Naive thymus-derived CD4-positive, alpha-beta T cell (primary cell): ENCODE measurements around the gene SLC17A5. TPM values are rescaled to one million over a fixed set of nuclear protein-coding genes. Genes with fewer than 3 reads are reported as not detected.

Experiments used
- ATAC-seq: fragments of 150-1000 bp; cut with Tn5 transposase; 2 replicates; pipeline ENCODE4 v1.10.0; 2021; ENCODE audit warnings: mild to moderate bottlenecking, moderate library complexity
- CTCF ChIA-PET: fragments of 350-600 bp; sonication (Branson Sonifier 250); formaldehyde crosslinking; loops from one replicate; lab custom pipeline; 2021; ENCODE audit warnings: antibody characterized with exemption; lab: Charles Lee
- POLR2A ChIA-PET: fragments of 350-600 bp; sonication (Branson Sonifier 250); formaldehyde crosslinking; loops from one replicate; lab custom pipeline; 2021; ENCODE audit warnings: antibody characterized with exemption, inconsistent platforms; lab: Charles Lee
- DNase-seq, 9 donors: peaks; one replicate each; pipeline versions ENCODE4 v3.0.0 to v3.0.0-alpha.2; 2020 to 2022; ENCODE audit warnings: mixed read lengths in 1 of 9
- H3K27ac ChIP-seq: one replicate; pipeline ENCODE4 v1.7.0; 2013; ENCODE audit warnings: mild to moderate bottlenecking, low read depth, low read length, moderate library complexity
- H3K27me3 ChIP-seq, 2 donors: one replicate each; pipeline ENCODE4 v1.7.0; 2013; ENCODE audit warnings: low read length in 2 of 2, mild to moderate bottlenecking in 2 of 2, moderate library complexity in 2 of 2; ENCODE audit not compliant: control insufficient read depth in 2 of 2, insufficient read depth in 2 of 2
- H3K36me3 ChIP-seq, 3 experiments: 1 replicate in 2 of 3; 2 replicates in 1 of 3; pipeline ENCODE4 v1.7.0; 2013; ENCODE audit warnings: low read length in 3 of 3, mild to moderate bottlenecking in 3 of 3, moderate library complexity in 1 of 3; ENCODE audit not compliant: insufficient read depth in 3 of 3, control insufficient read depth in 2 of 3
- H3K4me1 ChIP-seq, 2 donors: one replicate each; pipeline ENCODE4 v1.7.0; 2013; ENCODE audit warnings: low read length in 2 of 2, mild to moderate bottlenecking in 2 of 2, moderate library complexity in 1 of 2; ENCODE audit not compliant: control insufficient read depth in 2 of 2, insufficient read depth in 2 of 2
- H3K4me3 ChIP-seq: 2 replicates; pipeline ENCODE4 v1.7.0; 2013; ENCODE audit warnings: mild to moderate bottlenecking, low read length
- H3K9me3 ChIP-seq, 3 experiments: 1 replicate in 2 of 3; 2 replicates in 1 of 3; pipeline ENCODE4 v1.7.0; 2013; ENCODE audit warnings: low read length in 3 of 3; ENCODE audit not compliant: control insufficient read depth in 2 of 3
- H3K27ac Mint-ChIP-seq, 9 donors: one replicate each; pipeline ENCODE4 v1.8.0; 2020 to 2022; ENCODE audit warnings: mixed read lengths in 9 of 9, mild to moderate bottlenecking in 8 of 9, moderate library complexity in 5 of 9, inconsistent platforms in 2 of 9
- H3K27me3 Mint-ChIP-seq, 5 donors: one replicate each; pipeline ENCODE4 v1.8.0; 2021 to 2022; ENCODE audit warnings: mixed read lengths in 5 of 5, mild to moderate bottlenecking in 1 of 5
- H3K36me3 Mint-ChIP-seq, 5 donors: one replicate each; pipeline ENCODE4 v1.8.0; 2020 to 2022; ENCODE audit warnings: mixed read lengths in 5 of 5, mild to moderate bottlenecking in 3 of 5, inconsistent platforms in 1 of 5
- H3K4me1 Mint-ChIP-seq, 7 donors: one replicate each; pipeline ENCODE4 v1.8.0; 2020 to 2022; ENCODE audit warnings: mixed read lengths in 7 of 7, mild to moderate bottlenecking in 3 of 7, inconsistent platforms in 1 of 7
- H3K4me3 Mint-ChIP-seq, 10 donors: one replicate each; pipeline ENCODE4 v1.8.0; 2020 to 2022; ENCODE audit warnings: mild to moderate bottlenecking in 10 of 10, mixed read lengths in 10 of 10, moderate library complexity in 6 of 10, inconsistent platforms in 2 of 10
- H3K9me3 Mint-ChIP-seq, 11 donors: one replicate each; pipeline ENCODE4 v1.8.0; 2020 to 2022; ENCODE audit warnings: mixed read lengths in 11 of 11, mild to moderate bottlenecking in 4 of 11, inconsistent platforms in 1 of 11, moderate library complexity in 1 of 11
- intact Hi-C, 2 donors: fragments of 100-400 bp; cut with micrococcal nuclease; formaldehyde crosslinking; loops; one replicate each; pipeline ENCODE4 v1.15.1; 2023
- polyA plus RNA-seq, 2 donors: library from polyadenylated mRNA; unstranded; fragments of 300-500 nt; fragmentation: Illumina TruSeq; gene quantifications; one replicate each; pipeline ENCODE4 v1.2.3, GENCODE V29; 2021
- total RNA-seq, 6 experiments: library from RNA in 5 of 6; stranded (reverse) in 5 of 6; gene quantifications; 1 replicate in 5 of 6; 2 replicates in 1 of 6; pipeline ENCODE4 v1.2.3 and lab custom pipeline; 2021 to 2026

SLC17A5 gene
- total and polyA plus RNA-seq, 7 experiments from 2014 or later = 6.0 to 13.8 (median 8.6) TPM

DNA sequence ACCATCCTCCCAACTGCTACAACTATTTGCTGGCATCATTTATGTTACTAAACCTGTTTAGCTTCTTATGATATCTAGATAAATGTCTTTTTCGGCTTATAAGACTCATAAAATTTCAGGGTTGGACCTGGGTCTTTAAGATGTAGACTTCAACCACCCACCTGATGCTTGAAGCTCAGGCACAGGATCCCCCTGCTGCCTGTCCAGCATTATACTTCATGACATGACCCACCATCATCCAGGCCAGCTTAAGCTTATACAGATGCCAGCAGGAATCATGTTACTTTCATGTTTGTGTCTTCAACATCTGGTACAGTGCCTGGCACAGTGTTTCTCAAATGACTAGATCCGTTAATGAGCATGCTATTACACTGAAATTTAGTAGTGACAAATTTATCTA, 47.4 kb downstream of the SLC17A5 start:
- H3K27ac ChIP-seq = no peak overlapping the region
- ChIA-PET CTCF (no interaction called here), POLR2A (interaction anchor here (1.2 to 9.4 kb wide), 2 partner anchors 85 to 91 kb away, joined by 3 to 107 read pairs; partner anchors contain the start of gene EEF1A1)
- Mint-ChIP-seq H3K4me3 (no peak overlapping the region), H3K9me3 (no peaks in the 10 kb centered on the region), H3K27ac (no peak overlapping the region), H3K36me3 (peaks cover 0 to 39% (median 20%) of the 10 kb centered on the region in 5 donors), H3K27me3 (no peaks in the 10 kb centered on the region), H3K4me1 (peaks cover 4 to 6% (median 5%) of the 10 kb centered on the region in 7 donors)
- no peak for DNase-seq
- H3K36me3 ChIP-seq = peaks cover 10 to 31% (median 13%) of the 10 kb centered on the region in 3 experiments
- intact Hi-C loops = no loop called here
- no peaks in the 10 kb centered on the region for H3K9me3 ChIP-seq
- H3K4me3 ChIP-seq = no peak overlapping the region
- H3K4me1 ChIP-seq = no peaks in the 10 kb centered on the region
- no peaks in the 10 kb centered on the region for H3K27me3 ChIP-seq
- no peak for ATAC-seq

DNA sequence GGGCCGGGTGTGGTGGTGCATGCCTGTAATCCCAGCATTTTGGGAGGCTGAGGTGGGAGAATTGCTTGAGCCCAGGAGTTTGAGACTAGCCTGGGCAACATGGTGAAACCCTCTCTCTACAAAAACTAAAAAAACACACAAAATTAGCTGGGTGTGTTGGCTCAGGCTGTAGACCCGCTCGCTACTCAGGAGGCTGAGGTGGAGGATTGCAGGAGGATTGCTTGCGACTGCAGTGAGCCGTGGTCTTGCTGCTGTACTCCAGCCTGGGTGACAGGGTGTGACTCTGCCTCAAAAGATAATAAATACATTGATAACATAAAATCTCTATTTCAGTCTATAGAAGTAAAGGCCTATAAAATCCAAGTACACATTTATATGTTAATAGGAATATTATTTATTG, 49.3 kb downstream of the SLC17A5 start:
- DNase-seq (no peak), ATAC-seq (no peak)
- intact Hi-C loops = no loop called here
- Mint-ChIP-seq H3K4me1 (no peaks in the 10 kb centered on the region), H3K27ac (peak overlapping the region in 1 of 9 donors; percentile 0), H3K9me3 (no peaks in the 10 kb centered on the region), H3K27me3 (no peaks in the 10 kb centered on the region), H3K36me3 (peaks cover 0 to 37% (median 17%) of the 10 kb centered on the region in 5 donors), H3K4me3 (no peak overlapping the region)
- Histone ChIP-seq H3K27me3 (no peaks in the 10 kb centered on the region), H3K4me3 (no peak overlapping the region), H3K9me3 (no peaks in the 10 kb centered on the region), H3K36me3 (peaks cover 8 to 38% (median 10%) of the 10 kb centered on the region in 3 experiments), H3K4me1 (no peaks in the 10 kb centered on the region), H3K27ac (no peak overlapping the region)
- CTCF ChIA-PET = no interaction called here
- POLR2A ChIA-PET = interaction anchor here (1.1 kb wide), 1 partner anchor 84 kb away, joined by 5 read pairs; the partner anchor contains the start of gene EEF1A1

GRCh38 chr6:73604020-73604419, 49.8 kb downstream of the SLC17A5 start:
- H3K4me3 Mint-ChIP-seq = no peak overlapping the region
- Histone ChIP-seq H3K27ac (no peak overlapping the region), H3K4me1 (no peaks in the 10 kb centered on the region), H3K9me3 (no peaks in the 10 kb centered on the region), H3K4me3 (no peak overlapping the region), H3K27me3 (no peaks in the 10 kb centered on the region), H3K36me3 (peaks cover 5 to 38% (median 10%) of the 10 kb centered on the region in 3 experiments)
- no peaks in the 10 kb centered on the region for H3K27me3 Mint-ChIP-seq
- peak overlapping the region in 2 of 9 donors; percentile 0 to 23 for H3K27ac Mint-ChIP-seq
- H3K9me3 Mint-ChIP-seq = no peaks in the 10 kb centered on the region
- DNase-seq (no peak), ATAC-seq (no peak)
- intact Hi-C loops = no loop called here
- H3K36me3 Mint-ChIP-seq = peaks cover 0 to 37% (median 20%) of the 10 kb centered on the region in 5 donors
- H3K4me1 Mint-ChIP-seq = no peaks in the 10 kb centered on the region
- POLR2A ChIA-PET = interaction anchor here (1.1 kb wide), 1 partner anchor 84 kb away, joined by 5 read pairs; the partner anchor contains the start of gene EEF1A1
- CTCF ChIA-PET = no interaction called here

DNA sequence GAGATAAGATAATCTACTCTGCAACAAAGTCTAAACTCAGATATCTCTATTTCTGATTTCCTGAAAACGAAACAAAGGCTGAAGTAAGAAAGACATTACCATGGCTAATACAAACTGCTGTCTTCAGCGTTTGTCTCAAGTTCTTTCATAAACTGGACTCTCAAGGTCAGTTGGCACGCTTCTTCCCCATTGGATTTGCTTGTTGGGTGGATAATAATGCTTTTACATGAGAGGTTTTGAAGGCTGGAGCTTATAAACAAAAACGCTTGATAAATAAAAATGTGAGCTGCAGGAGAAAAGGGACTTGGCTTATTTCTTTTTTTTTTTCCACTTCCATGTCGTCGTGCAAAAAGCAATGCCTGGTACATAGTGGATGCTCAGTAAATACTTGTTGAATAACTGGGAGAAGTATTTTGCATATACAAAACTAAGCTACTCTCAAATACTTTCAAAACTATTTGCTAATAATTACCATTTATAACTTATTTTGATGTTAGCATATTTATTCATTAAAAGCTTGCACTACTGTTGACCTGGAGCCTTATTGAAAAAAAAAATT, 67.3 kb downstream of the SLC17A5 start:
- ATAC-seq (peak; percentile 12), DNase-seq (peak in 3 of 9 donors; percentile 5 to 21 (median 14))
- intact Hi-C loops = loop anchor here (2.0 to 10.0 kb wide), 4 partner anchors 68 to 962 kb away; partner anchors contain the start of genes CGAS (in 1 of the 2), KCNQ5 (in 1 of the 2) and MTO1 (in 1 of the 2)
- peak overlapping the region; percentile 51 for H3K4me3 ChIP-seq
- H3K36me3 Mint-ChIP-seq = peaks cover 0 to 6% (median 0%) of the 10 kb centered on the region in 5 donors
- H3K27me3 ChIP-seq = no peaks in the 10 kb centered on the region
- no peaks in the 10 kb centered on the region for H3K36me3 ChIP-seq
- H3K9me3 Mint-ChIP-seq = peaks cover 0 to 2% (median 0%) of the 10 kb centered on the region in 11 donors
- H3K27ac Mint-ChIP-seq = peak overlapping the region; percentile 91 to 100 (median 99)
- H3K4me1 Mint-ChIP-seq = peaks cover 19 to 24% (median 22%) of the 10 kb centered on the region in 7 donors
- H3K4me3 Mint-ChIP-seq = peak overlapping the region; percentile 78 to 90 (median 86)
- H3K4me1 ChIP-seq = peaks cover 5 to 16% of the 10 kb centered on the region in 2 donors
- no peaks in the 10 kb centered on the region for H3K27me3 Mint-ChIP-seq
- ChIA-PET POLR2A (interaction anchor here (1.2 to 6.0 kb wide), 8 partner anchors 13 to 125 kb away, joined by 4 to 183 read pairs (median 8); partner anchors contain the start of genes EEF1A1, MTO1 and SLC17A5), CTCF (interaction anchor here (0.8 to 2.7 kb wide), 4 partner anchors 24 to 71 kb away, joined by 4 to 18 read pairs (median 7); partner anchors contain the start of gene EEF1A1)
- H3K9me3 ChIP-seq = no peaks in the 10 kb centered on the region
- peak overlapping the region; percentile 89 for H3K27ac ChIP-seq

- no peaks in the 10 kb centered on the region for H3K27me3 Mint-ChIP-seq
- peak overlapping the region; percentile 91 to 100 (median 99) for H3K27ac Mint-ChIP-seq
- Histone ChIP-seq H3K27me3 (no peaks in the 10 kb centered on the region), H3K4me3 (peak overlapping the region; percentile 51), H3K36me3 (no peaks in the 10 kb centered on the region), H3K9me3 (no peaks in the 10 kb centered on the region), H3K27ac (peak overlapping the region; percentile 89), H3K4me1 (peaks cover 6 to 16% of the 10 kb centered on the region in 2 donors)
- intact Hi-C loops = loop anchor here (1.0 to 10.0 kb wide), 9 partner anchors 25 to 1657 kb away; partner anchors contain the start of genes EEF1A1 (in 2 of the 2), CGAS (in 1 of the 2), COX7A2 (in 1 of the 2) and KCNQ5 (in 1 of the 2)
- peak overlapping the region; percentile 78 to 90 (median 86) for H3K4me3 Mint-ChIP-seq
- peak; percentile 82 for ATAC-seq
- H3K9me3 Mint-ChIP-seq = peaks cover 0 to 2% (median 0%) of the 10 kb centered on the region in 11 donors
- POLR2A ChIA-PET = interaction anchor here (0.6 to 6.0 kb wide), 12 partner anchors 9 to 127 kb away, joined by 3 to 183 read pairs (median 6); partner anchors contain the start of genes EEF1A1, MTO1 and SLC17A5
- DNase-seq = peak in 7 of 9 donors; percentile 55 to 76 (median 67)
- H3K4me1 Mint-ChIP-seq = peaks cover 22 to 27% (median 24%) of the 10 kb centered on the region in 7 donors
- peaks cover 0 to 6% (median 0%) of the 10 kb centered on the region in 5 donors for H3K36me3 Mint-ChIP-seq
- CTCF ChIA-PET = interaction anchor here (0.6 to 2.7 kb wide), 5 partner anchors 25 to 71 kb away, joined by 3 to 18 read pairs (median 7); partner anchors contain the start of gene EEF1A1
Measured at GRCh38 chr6:73585566-73586415, 68.0 kb downstream of the SLC17A5 start.

- H3K9me3 ChIP-seq = no peaks in the 10 kb centered on the region
- peaks cover 12 to 30% of the 10 kb centered on the region in 2 donors for H3K4me1 ChIP-seq
- H3K36me3 Mint-ChIP-seq = peaks cover 0 to 3% (median 0%) of the 10 kb centered on the region in 5 donors
- H3K4me1 Mint-ChIP-seq = peaks cover 12 to 34% (median 25%) of the 10 kb centered on the region in 7 donors
- POLR2A ChIA-PET = interaction anchor here (1.0 to 4.4 kb wide), 3 partner anchors 57 to 72 kb away, joined by 3 to 39 read pairs (median 11); partner anchors contain the start of gene EEF1A1
- H3K36me3 ChIP-seq = no peaks in the 10 kb centered on the region
- H3K4me3 Mint-ChIP-seq = no peak overlapping the region
- no peaks in the 10 kb centered on the region for H3K27me3 ChIP-seq
- no peak for DNase-seq
- no peaks in the 10 kb centered on the region for H3K27me3 Mint-ChIP-seq
- no peak for ATAC-seq
- peaks cover 0 to 4% (median 2%) of the 10 kb centered on the region in 11 donors for H3K9me3 Mint-ChIP-seq
- CTCF ChIA-PET = no interaction called here
- H3K4me3 ChIP-seq = no peak overlapping the region
- intact Hi-C loops = loop anchor here (2.0 to 10.0 kb wide), 2 partner anchors 16 to 956 kb away; partner anchors contain the start of gene KCNQ5 (in 1 of the 2)
- H3K27ac ChIP-seq = no peak overlapping the region
- peak overlapping the region in 6 of 9 donors; percentile 20 to 89 (median 71) for H3K27ac Mint-ChIP-seq
Measured at GRCh38 chr6:73581293-73581692, 72.5 kb downstream of the SLC17A5 start.
